ENCODE results near the gene DNM3. TPM values are rescaled to one million over a fixed set of nuclear protein-coding genes. Genes with fewer than 3 reads are reported as not detected.

Gene DNM3
- total and polyA plus RNA-seq, 2 of the 8 experiments (the other 6 are each of a cell fraction or from before 2014, with no cell fraction given): 2.0 to 8.5 TPM

DNA sequence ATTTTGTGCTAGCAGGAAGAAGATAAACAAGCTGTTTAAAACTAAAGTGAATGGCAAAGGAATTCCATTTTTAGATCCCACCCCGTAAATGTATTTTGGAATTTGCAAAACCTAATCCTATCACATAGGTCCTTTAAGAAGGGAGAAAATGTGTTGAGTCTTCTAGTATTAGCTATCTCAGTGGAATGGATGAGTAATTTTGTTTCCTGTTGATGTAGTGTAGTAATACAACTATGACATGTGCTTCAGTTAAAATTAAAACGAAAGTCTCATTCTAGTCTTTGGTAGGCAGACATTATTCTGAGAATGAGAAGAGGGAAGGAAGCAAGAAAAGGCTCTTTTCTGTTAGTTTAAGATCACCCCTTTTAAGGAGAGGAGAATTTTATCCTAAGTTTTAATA is 313.3 kb downstream of the DNM3 start:
- Histone ChIP-seq H3K4me1 (replicated peaks in 1 of 4; ENCODE audit: control insufficient read depth in 3 of 4, insufficient read depth in 4 of 4, low read length in 3 of 4) (no peaks in the 10 kb centered on the region), H3K79me2 (ENCODE audit: control insufficient read depth in 1 of 2, insufficient read depth in 2 of 2, low read length in 2 of 2) (no peaks in the 10 kb centered on the region), H2BK20ac (ENCODE audit: low read length) (no peak overlapping the region), H3K56ac (replicated peaks; ENCODE audit: insufficient read length, low read depth, low read length) (no peak overlapping the region), H2BK12ac (ENCODE audit: low read depth, low read length) (no peak overlapping the region), H4K20me1 (replicated peaks in 1 of 2; ENCODE audit: control insufficient read depth in 1 of 2, insufficient read depth in 2 of 2, low read length in 2 of 2) (no peaks in the 10 kb centered on the region), H3K14ac (ENCODE audit: insufficient read length) (no peak overlapping the region), H2AFZ (ENCODE audit: low read length) (no peak overlapping the region), H3K27ac (ENCODE audit: low read depth, low read length) (no peak overlapping the region), H3K79me1 (ENCODE audit: low read depth, low read length) (no peaks in the 10 kb centered on the region), H2BK5ac (ENCODE audit: low read depth, low read length) (no peak overlapping the region), H3K4ac (replicated peaks; ENCODE audit: insufficient read length, low read depth, low read length) (no peak overlapping the region), H3K9me3 (ENCODE audit: insufficient read depth in 2 of 2, low read depth in 1 of 2, low read length in 1 of 2) (no peaks in the 10 kb centered on the region), H4K5ac (ENCODE audit: insufficient read length, low read depth, low read length) (no peak overlapping the region), H3K27me3 (replicated peaks in 1 of 4; ENCODE audit: control insufficient read depth in 3 of 4, extremely low read depth in 1 of 4, insufficient read depth in 3 of 4, low read length in 3 of 4) (no peaks in the 10 kb centered on the region), H4K8ac (ENCODE audit: extremely low read depth, insufficient read depth, low read length) (no peak overlapping the region), H3K9ac (replicated peaks in 1 of 4; ENCODE audit: extremely low read depth in 1 of 4, low read depth in 3 of 4, low read length in 3 of 4) (no peak overlapping the region), H3K23ac (ENCODE audit: insufficient read length) (no peak overlapping the region), H3K18ac (ENCODE audit: extremely low read depth, low read length) (no peak overlapping the region), H3K36me3 (ENCODE audit: control insufficient read depth in 2 of 4, insufficient read depth in 4 of 4, low read length in 3 of 4) (no peaks in the 10 kb centered on the region), H2BK15ac (ENCODE audit: low read length) (no peak overlapping the region), H4K91ac (replicated peaks; ENCODE audit: insufficient read length, low read length) (no peak overlapping the region), H3K4me2 (ENCODE audit: insufficient read depth in 1 of 2, low read depth in 2 of 2, low read length in 2 of 2) (no peak overlapping the region), H2BK120ac (replicated peaks; ENCODE audit: low read depth, low read length) (no peak overlapping the region), H3K23me2 (ENCODE audit: low read depth, low read length) (peaks cover 2% of the 10 kb centered on the region; the same call in 1 of the 2 replicates), H3K4me3 (ENCODE audit: extremely low read depth in 1 of 4, insufficient read depth in 2 of 4, low read depth in 3 of 4, low read length in 4 of 4) (no peak overlapping the region), H2AK5ac (ENCODE audit: low read depth, low read length) (no peak overlapping the region)
- ChIA-PET CTCF (ENCODE audit: partially characterized antibody) (interaction anchor here (0.6 to 1.1 kb wide), 2 partner anchors 64 to 139 kb away, joined by 3 read pairs; no protein-coding TSS in a partner anchor), POLR2A (ENCODE audit: partially characterized antibody) (no interaction called here)
- DNase-seq (ENCODE audit: low read depth in 1 of 2, low spot score in 2 of 2) (no peak), FAIRE-seq (no peak)
- WGBS, 2 experiments (ENCODE audit: extremely low coverage in 1 of 2, insufficient coverage in 1 of 2, insufficient read length in 1 of 2, insufficient replicate concordance in 2 of 2, low coverage in 1 of 2, low lambda C conversion rate in 2 of 2, missing lambda C conversion rate in 1 of 2): 87% methylated on average over 2 of the region's 2 CpGs; no CpG with 5 or more reads in 1 of the 2 experiments
- TF ChIP-seq TAF1 (IDR thresholded peaks at IDR 0.05; ENCODE audit: low read depth, low read length): no peak
- no peak for TF ChIP-seq JUND (IDR thresholded peaks at IDR 0.05; ENCODE audit: low read length)
- no peak for TF ChIP-seq SP2 (IDR thresholded peaks at IDR 0.05; ENCODE audit: low read length)
- TF ChIP-seq BACH1 (IDR thresholded peaks at IDR 0.05; ENCODE audit: low read length): no peak
- TF ChIP-seq GTF2F1 (IDR thresholded peaks at IDR 0.05; ENCODE audit: borderline replicate concordance, low read depth, low read length): no peak
- no peak for TF ChIP-seq TAF7 (optimal IDR thresholded peaks at IDR 0.05; ENCODE audit: borderline replicate concordance, low read depth, low read length)
- TF ChIP-seq, protein P1, sequence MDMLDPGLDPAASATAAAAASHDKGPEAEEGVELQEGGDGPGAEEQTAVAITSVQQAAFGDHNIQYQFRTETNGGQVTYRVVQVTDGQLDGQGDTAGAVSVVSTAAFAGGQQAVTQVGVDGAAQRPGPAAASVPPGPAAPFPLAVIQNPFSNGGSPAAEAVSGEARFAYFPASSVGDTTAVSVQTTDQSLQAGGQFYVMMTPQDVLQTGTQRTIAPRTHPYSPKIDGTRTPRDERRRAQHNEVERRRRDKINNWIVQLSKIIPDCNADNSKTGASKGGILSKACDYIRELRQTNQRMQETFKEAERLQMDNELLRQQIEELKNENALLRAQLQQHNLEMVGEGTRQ (IDR thresholded peaks at IDR 0.05; ENCODE audit: low read length): no peak
- no peak for TF ChIP-seq YY1 (IDR thresholded peaks at IDR 0.05; ENCODE audit: low read depth, low read length)

All from H1 (cell line).